ENCODE data around the gene EFNA2.

- no peak for TF ChIP-seq CTCF (IDR thresholded peaks at IDR 0.05)
- TF ChIP-seq POLR2A (IDR thresholded peaks at IDR 0.05) = no peak
Measured at GRCh38 chr19:1324806-1325567, 39.3 kb downstream of the EFNA2 start.

All from esophagus squamous epithelium (tissue), 4 donors.